HG03039 (cell line): ENCODE results near the gene ANTKMT.
"Not testable (repeated sequence)": the region's sequence is repeated elsewhere in the genome, so short reads cannot be mapped to it uniquely, and the experiment has no call there.

Source experiments
- ATAC-seq: cut with Tn5 transposase; IDR thresholded peaks from one replicate; pipeline ENCODE4 v1.9.1; 2021; ENCODE audit warnings: mild to moderate bottlenecking, moderate library complexity; ENCODE audit not compliant: unreplicated experiment

The ANTKMT gene

DNA sequence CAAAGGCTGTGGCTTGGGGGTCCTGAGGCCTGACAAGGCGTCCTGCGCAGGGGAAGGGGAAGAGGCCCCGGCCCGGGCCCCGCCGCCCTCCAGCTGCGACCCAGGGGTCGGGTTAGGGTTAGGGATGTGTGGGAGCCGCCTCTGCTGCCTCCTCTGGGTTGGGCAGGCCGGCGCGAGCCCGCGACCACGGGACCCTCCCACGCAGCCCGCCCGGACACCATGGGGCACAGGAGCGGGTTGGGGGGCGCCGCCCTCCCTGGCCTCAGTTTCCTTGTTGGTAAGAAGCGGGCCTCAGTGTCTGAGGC lies 19.5 kb downstream of the ANTKMT start:
- ATAC-seq, result no peak

DNA sequence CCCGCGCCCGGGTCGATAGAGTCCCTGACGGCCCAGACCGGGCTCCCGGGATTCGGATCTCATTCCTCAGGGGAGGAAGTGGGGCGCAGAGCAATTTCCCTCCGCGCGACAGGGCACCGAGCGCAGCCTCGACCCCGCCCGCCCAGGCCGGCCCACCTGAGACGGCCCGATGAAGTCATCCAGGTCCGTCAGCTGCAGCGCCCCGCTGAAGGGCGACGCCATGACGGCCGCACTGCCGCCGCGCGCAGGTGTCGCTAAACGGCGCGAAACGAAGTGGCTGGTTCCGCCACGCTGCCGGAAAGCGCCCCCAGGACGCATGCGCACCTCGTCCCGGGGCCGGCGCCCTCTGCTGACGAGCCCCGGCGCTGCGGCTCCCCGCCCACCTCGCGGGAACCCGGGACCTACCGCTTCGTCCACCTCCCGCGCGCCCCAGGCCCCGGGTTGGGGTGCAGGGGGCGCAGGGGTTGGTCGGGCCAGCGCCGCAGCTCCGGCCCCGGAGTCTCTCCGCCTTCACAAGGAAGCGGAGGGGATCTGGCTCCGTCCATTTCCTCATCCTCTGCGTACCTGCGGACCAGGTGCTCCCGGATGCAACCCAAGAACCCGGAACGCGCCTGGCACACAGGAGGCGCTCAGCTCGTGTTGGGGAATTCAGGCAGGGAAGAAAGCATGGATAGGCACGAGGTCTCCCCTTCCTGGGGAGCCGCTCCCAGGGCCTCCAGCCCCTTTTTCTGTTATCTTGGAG lies 20.0 kb downstream of the ANTKMT start, which contains the start of gene CIAO3:
Gene CIAO3 (minus strand): TSS at position 234 of the 742 bp plus-strand sequence. CDS start 12 bp downstream, at position 222.
- ATAC-seq, result peak; percentile 63

DNA sequence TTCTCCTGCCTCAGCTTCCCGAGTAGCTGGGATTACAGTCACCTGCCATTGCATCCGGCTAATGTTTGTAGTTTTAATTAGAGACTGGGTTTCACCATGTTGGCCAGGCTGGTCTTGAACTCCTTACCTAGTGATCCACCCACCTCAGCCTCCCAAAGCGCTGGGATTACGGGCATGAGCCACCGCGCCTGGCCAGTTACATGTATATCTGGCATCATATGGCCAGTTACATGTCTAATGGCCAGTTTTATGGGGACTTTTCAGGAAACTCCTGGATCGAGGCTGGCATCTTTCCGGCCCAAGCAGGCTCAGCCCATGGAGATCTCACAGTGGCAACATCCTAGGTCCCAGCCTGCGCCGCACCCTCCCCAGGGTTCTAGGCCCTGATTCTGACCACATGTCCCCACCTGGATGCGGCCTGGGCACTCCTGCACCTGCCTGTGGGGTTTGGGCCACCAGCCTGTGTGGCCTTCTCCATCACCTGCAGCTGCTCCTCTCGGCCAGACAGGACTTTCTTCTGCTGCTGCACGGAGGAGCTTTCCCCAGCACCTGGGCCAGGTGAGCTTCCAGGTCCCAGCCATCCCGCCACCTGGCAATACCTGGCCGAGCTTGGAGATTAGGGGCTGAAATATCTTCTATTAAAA lies 21.2 kb downstream of the ANTKMT start:
- no peak for ATAC-seq

DNA sequence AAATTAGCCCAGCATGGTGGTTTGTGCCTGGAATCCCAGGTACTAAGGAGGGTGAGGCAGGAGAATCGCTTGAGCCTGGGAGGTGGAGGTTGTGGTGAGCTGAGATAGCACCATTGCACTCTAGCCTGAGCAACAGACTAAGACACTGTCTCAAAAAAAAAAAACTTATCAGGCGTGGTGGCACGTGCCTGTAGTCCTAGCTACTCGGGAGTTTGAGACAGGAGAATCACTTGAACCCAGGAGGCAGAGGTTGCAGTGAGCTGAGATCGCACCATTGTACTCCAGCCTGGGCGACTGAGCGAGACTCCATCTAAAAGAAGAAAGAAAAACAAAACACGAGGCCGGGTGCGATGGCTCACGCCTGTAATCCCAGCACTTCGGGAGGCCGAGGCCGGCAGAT lies 21.9 kb downstream of the ANTKMT start:
- ATAC-seq, result not testable (repeated sequence)

DNA sequence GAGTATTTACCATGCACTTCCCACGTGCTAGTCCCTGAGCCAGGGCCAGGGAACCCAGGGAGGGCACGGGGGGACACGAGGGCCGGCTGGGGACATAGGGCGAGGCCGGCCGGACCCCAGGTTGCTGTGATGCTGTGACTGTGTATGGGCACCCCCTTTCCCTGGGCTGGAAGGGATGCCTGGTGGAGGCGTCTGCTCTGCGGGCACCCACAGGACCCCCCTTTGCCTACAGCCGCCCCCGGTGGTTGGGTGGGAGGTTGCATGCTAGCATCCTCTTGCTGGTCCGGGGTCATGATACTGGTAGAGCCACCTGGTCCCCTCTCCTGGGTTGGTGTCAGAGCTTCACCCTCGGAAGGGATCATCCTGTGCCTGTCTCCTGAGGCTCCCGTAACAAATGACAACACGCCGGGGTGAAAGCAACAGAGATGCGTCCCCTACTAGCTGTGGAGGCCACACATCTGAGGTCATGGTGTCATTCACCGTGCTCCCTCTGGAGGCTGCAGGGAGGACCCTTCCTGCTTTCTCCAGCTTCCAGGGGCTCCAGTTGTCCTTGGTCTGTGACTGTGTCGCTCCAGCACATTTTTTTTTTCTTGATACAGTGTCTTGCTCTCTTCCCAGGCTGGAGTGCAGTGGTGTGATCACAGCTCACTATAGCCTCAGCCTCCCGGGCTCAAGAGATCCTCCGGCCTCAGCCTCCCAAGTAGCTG lies 23.0 kb downstream of the ANTKMT start:
- no peak for ATAC-seq

DNA sequence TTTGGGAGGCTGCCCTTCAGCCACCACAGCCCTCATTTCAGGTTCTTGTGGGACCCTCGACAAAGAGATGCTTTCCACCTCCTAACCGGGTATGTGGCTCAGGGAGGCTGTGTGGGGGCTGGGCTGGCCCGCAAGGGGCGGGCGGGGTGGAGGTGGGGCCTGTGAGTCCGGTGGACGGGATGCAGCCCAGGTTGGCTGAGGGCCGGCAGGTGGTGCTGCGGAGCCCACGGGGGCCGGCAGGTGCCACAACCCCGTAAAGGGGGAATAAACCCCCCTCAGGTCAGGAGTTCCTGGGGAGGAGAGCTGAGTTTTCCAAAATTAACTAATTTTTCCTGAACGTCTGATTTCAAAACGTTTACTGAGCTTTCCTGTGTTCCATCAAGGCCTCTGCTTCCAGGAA lies 24.8 kb downstream of the ANTKMT start:
- no peak for ATAC-seq

DNA sequence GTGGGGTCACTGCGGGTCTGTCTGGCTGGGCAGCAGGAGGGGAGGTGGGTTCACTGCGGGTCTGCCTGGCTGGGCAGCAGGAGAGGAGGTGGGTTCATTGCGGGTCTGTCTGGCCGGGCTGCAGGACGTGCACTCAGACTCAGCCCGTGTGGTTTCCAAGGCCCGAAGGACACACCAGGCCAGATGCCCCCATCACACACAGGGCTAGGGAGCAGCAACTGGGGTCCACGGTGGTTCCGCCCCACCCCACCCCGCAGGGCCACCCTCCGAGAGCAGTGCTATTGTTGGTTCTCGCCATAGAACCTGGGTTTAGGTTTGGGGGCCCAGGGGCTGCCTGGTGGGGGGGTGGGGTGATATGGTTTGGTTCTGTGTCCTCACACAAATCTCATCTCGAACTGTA lies 25.7 kb downstream of the ANTKMT start:
- ATAC-seq, result no peak

DNA sequence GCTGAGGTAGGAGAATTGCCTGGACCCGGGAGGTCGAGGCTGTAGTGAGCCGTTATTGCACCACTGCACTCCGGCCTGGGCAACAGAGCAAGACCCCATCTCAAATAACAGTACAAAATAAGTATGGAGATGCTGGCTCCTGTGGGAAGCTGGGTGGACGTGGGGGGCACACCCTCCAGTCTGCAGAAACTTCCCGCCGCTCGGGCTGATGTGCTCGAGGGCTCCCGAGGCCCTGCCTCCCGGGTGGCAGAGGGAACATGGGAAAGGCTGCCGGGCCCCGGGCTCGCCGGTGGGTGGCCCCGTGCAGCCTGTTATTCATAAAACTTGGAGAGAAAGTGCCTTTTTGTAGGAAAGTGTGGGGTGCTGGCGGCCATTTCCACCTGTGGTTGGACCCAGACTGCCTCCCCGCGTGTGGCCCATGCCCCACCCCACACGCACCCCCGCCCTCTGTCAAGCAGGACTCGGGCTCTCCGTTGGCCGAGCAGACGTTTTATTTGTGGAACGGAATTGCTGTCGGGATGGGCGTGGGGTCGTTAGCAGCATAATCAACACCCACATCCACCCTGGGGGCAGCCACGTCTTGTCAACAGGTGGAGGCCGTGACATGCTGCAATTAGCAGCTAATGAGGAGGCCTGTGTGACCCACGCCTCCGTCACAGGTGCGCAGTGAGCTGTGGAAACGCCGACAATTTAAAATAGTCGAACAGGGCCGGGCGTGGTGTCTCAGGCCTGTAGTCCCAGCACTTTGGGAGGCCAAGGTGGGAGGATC lies 27.2 kb downstream of the ANTKMT start:
- ATAC-seq, result no peak

DNA sequence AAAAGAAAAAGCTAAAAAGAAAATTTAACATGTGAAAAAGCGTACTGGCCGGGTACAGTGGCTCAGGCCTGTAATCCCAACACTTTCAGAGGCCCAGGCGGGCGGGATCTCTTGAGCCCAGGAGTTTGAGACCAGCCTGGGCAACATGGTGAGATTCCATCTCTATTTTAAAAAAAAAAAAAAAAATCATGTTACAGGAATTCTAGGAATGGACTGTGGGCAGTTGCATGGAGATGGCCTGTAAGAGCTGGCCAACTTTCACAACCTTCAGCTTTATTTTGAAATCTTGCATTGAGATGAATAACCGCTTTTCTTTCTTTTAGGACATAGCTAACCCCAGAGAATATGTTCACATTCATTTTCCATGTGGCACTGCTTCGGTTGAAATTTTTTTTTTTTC lies 28.1 kb downstream of the ANTKMT start:
- no peak for ATAC-seq

DNA sequence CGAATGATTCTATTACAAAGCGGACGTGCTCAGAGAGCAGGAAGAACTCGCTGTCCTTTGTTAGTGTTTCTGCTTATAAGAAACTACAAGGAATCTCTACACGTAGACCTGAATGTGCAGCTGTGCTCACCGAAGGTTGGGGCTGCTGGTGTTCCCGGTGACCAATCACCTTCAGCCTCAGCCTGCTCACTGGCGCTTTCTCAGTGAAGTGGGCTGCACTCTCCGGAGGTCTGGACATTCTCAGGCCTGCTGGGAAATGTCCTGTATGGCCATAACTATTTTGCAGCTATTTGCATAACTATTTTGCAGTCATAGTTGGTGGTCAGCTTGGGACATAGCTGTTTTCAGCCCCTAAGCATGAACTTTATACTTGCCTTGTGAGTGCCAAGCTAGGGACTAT lies 29.5 kb downstream of the ANTKMT start:
- no peak for ATAC-seq

DNA sequence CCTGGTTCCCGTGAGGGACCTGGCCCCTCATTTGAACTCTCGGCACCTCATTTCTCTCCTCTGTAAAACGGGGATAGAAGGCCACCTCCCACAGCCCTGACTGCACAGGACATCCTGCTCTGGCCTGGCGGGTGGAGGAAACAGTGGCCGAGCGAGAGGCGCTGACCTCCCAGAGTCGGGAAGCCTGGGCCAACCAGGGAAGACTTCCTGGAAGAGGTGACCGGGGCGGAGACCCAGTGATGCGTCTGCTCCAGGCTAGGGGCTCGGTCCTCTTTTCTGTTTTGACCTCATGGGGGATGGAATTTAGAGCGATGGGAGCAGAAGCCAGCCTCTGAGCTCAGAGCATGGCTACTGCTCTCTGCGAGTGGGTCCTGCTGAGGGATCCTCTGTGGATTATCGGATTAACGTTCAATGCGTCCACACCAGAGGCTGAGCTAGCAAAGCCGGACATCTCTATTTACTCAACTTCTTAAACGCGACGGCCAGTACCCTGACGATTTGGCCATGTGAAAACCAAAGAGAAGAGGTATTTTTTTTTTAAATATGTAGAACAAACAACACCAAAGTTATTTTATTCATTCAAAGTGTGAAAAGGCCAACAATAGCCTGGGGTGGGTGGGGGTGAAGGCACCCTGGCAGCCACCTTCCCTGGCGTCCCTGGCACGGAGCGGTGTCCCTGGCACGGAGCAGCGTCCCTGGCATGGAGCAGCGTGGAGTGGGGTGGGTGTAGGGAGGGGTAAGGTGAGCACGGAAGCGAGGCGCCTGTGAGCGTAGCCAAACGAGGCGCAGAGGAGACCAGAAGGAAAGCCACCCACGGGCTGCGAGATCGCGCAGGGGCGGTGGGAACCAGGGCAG lies 30.4 kb downstream of the ANTKMT start:
- no peak for ATAC-seq

DNA sequence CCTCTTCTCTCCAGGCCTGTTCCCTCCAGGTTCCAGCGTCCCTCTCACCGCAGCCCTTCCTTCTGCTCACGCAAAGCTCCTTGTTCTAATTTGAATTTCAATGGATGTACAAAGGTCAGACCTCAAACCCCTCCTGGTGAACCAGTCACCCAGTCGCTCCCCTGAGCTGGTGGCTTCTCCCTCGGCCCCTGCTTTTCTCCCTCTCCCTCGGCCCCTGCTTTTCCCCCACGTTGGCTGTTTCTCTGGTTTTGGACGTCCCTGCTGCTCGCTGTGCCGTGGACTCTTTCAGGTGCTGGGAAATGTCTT lies 31.0 kb downstream of the ANTKMT start:
- no peak for ATAC-seq

DNA sequence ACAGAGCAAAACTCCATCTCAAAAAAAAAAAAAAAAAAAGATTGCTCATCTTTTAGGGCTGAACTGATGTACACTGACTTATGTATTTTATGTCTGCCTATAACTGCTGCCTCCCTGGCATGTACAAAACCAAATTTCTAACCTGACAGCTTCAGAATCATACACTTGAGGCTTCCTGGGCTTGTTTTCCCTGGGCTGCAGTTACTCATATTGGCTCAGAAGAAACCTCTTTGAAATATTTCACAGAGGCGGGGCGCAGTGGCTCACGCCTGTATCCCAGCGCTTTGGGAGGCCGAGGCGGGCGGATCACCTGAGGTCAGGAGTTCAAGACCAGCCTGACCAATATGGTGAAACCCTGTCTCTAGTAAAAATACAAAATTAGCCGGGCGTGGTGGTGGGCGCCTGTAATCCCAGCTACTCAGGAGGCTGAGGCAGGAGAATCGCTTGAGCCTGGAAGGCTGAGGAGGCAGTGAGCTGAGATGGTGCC lies 33.2 kb downstream of the ANTKMT start:
- not testable (repeated sequence) for ATAC-seq

DNA sequence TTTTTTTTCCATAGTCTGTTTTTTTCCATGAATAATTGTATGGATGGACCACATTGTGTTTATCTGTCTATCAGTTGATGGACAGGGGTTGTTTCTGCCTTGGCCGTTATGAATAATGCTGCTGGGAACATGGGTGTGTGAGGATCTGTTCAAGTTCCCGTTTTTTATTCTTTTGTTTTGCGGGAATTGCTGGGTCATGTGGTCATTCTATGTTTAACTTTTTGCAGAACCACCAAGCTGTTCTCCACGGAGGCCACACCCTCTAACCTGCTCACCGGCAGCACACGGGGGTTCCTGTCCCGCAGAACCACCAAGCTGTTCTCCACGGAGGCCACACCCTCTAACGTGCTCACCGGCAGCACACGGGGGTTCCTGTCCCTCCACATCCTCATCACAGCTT lies 33.7 kb downstream of the ANTKMT start:
- no peak for ATAC-seq

DNA sequence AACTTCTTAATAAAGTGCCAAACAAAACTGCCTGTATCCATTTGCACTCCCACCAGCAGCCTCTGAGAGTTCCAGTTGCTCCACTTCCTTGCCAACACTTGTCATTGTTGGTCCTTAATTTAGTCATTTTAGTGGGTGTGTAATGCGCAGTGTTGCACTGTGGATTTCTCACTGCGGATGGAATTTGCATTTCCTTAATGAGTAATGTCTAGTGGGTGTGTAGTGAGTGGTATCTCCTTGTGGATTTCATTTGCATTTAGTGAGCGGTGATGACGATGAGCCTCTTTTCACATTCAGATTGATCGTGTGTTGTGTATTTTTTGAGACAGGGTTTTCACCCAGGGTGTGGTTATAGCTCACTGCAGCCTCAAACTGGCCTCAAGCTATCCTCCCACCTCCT lies 35.5 kb downstream of the ANTKMT start:
- ATAC-seq, result no peak

DNA sequence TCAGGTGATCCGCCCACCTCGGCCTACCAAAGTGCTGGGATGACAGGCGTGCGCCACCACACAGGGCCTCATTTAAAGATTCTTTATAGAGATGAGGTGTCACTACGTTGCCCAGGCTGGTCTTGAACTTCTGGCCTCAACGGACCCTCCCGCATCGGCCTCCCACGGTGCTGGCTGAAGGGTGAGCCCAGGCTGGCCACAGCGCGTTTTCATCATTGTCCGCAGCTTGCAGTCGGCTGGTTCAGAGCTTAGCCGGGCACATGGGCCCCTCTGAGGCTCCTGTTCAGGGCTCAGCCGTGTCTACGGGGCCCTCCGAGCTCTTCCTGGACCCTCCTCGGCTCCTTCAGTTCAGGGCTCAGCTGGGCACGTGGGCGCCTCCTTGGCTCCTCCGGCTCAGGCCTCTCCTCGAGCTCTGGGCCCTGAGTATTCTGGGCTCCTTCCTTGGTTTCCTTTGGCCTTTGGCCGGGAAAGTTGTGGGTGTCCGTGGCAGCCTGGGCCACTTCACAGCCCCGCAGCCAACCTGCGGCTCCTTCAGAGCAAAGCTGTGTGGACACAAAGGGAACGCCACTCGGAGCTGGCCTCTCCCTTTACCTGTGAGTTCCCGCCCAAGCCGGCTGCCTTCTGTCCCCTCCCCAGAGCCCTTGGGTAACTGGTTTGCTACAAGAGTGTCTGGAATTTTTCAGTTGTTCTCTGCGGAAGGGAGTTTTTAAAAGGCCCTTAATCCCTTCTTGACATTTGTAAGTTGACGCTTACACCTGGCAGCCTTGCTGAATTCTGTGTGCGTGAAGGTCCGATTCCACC lies 38.4 kb downstream of the ANTKMT start:
- ATAC-seq, result no peak

DNA sequence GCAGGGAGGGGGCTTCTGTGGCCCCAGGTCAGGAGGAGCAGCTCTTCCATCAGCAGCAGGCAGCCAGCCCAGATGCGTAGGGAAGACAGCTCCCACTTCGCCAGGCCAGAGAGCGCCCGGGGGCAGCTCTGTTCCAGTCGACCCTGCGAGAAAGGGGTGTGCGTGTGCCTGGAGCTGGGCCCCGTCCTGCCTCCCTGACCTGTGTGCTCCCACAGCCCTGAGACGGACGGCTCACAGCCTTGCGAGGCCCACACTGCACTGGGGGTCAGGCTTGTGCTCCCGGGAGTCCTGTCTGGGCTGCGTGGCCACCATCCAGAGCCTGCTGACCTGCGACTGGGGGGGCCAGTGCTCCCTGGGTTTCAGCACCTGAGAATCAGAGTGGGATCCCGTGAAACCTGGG lies 39.1 kb downstream of the ANTKMT start:
- no peak for ATAC-seq

DNA sequence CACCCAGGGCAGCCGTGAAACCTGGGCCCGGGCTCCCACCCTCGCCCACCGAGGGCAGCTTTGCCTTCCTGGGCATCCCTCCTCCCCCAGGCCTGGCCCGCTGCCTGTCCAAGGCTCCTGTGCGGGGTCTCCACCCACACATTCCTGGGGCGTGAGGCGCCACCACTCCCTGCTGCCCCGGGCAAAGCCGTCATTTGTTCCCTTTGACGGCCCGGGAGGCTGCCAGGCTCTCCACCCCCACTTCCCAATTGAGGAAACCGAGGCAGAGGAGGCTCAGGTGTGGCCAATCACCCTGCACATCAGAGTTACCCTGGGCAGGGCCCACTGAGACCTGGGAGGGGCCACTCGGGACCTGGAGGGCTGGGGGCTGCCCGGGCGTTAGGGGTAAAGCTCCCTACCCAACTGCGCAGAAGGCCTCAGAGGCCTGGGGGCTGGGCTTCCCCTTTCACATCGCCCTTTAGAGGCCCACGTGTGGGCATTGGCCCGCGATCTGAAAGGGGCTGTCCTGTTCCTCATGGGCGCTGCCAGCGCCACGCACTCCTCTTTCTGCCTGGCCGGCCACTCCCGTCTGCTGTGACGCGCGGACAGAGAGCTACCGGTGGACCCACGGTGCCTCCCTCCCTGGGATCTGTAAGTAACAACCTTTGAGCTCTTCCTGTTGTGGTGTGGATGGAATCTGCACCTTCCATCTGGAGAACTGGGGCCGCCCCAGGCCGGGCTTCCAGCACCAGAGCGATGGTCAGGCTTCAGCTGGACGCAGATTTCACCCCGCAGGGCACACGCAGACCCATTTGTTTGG lies 39.8 kb downstream of the ANTKMT start, which contains the start of gene MSLN:
Gene MSLN (plus strand): TSS at position 190 of the 799 bp plus-strand sequence. CDS start 1,947 bp downstream, outside the sequence.
- ATAC-seq, result no peak
